GM23338 (cell line): ENCODE measurements around the gene CUEDC2.

Experiments
- CTCF ChIP-seq, 2 experiments: fragments of 200-600 bp in 1 of 2; sonication (generic) in 1 of 2; conservative IDR thresholded peaks; 2 replicates each; pipeline versions ENCODE4 v1.5.1 to v1.6.1; 2016 to 2017; ENCODE audit warnings: antibody characterized with exemption in 2 of 2, low read depth in 2 of 2, mild to moderate bottlenecking in 2 of 2, moderate library complexity in 1 of 2
- EZH2 ChIP-seq: fragments of 200-600 bp; sonication (generic); IDR thresholded peaks from one replicate; pipeline ENCODE4 v1.8.0; 2017; ENCODE audit warnings: antibody characterized with exemption, mild to moderate bottlenecking, low read depth; ENCODE audit not compliant: unreplicated experiment

- TF ChIP-seq CTCF (conservative IDR thresholded peaks at IDR 0.05; ENCODE audit: low read depth in 2 of 2) (no peak), EZH2 (no peak)
Measured at GRCh38 chr10:102400598-102401341, 31.6 kb downstream of the CUEDC2 start.
